GM12878 (cell line): ENCODE measurements around the gene GCNT2. TPM values are rescaled to one million over a fixed set of nuclear protein-coding genes. Genes with fewer than 3 reads are reported as not detected.
A peak's percentile ranks its signal among the peaks of the same experiment; 100 is the strongest.
"Not testable (repeated sequence)": the region's sequence is repeated elsewhere in the genome, so short reads cannot be mapped to it uniquely, and the experiment has no call there.

Experiments used
- ATAC-seq: fragments of 200-7000 bp; cut with Tn5 transposase; 3 replicates; pipeline ENCODE4 v1.9.1; 2020; ENCODE audit warnings: mild to moderate bottlenecking, moderate library complexity
- BruUV-seq: library from RNA; stranded (reverse); fragments of 400-500 nt; replicated peaks from 2 replicates; lab custom pipeline; 2021; lab: Mats Ljungman, UMichigan
- CTCF ChIA-PET: fragments of 300-600 bp; sonication (Branson Sonifier 250); formaldehyde crosslinking; extraction: SDS; loops from one replicate; lab custom pipeline; 2021; ENCODE audit warnings: inconsistent platforms; lab: Yijun Ruan, JAX
- POLR2A ChIA-PET: fragments of 350-600 bp; formaldehyde crosslinking; extraction: SDS; loops from one replicate; lab custom pipeline; 2021; ENCODE audit warnings: inconsistent platforms; lab: Charles Lee
- RAD21 ChIA-PET: fragments of 300-600 bp; sonication (Branson Sonifier 250); formaldehyde crosslinking; loops from one replicate; lab custom pipeline; 2023; ENCODE audit warnings: antibody characterized with exemption; ENCODE audit not compliant: unreplicated experiment; lab: Charles Lee
- SMC1A ChIA-PET: fragments of 300-600 bp; sonication (Branson Sonifier 250); formaldehyde crosslinking; loops from one replicate; lab custom pipeline; 2023; ENCODE audit not compliant: unreplicated experiment, uncharacterized antibody; lab: Charles Lee
- DNase-seq: peaks from one replicate; pipeline ENCODE4 v3.0.0-alpha.2; 2011; ENCODE audit warnings: low read depth, low spot score
- FAIRE-seq: peaks from 3 replicates; lab custom pipeline; 2011; peaks lifted over from hg19 to GRCh38; lab: Jason Lieb, UNC
- H2AFZ ChIP-seq: 2 replicates; pipeline ENCODE4 v1.6.0; 2011; ENCODE audit warnings: low read depth, low read length, control low read depth; ENCODE audit not compliant: control insufficient read depth
- H3K27ac ChIP-seq: 2 replicates; pipeline ENCODE4 v1.5.1; 2011; ENCODE audit warnings: control low read depth; ENCODE audit not compliant: control insufficient read depth, insufficient read depth
- H3K27me3 ChIP-seq, 2 experiments: replicated peaks in 1 of 2; 2 replicates each; pipeline versions ENCODE4 v1.6.0 to v1.6.1; 2011; ENCODE audit warnings: low read length in 1 of 2; ENCODE audit not compliant: control insufficient read depth in 2 of 2, insufficient read depth in 2 of 2
- H3K36me3 ChIP-seq, 2 experiments: 2 replicates each; pipeline ENCODE4 v1.5.1; 2011; ENCODE audit warnings: low read length in 1 of 2; ENCODE audit not compliant: control insufficient read depth in 2 of 2, insufficient read depth in 2 of 2
- H3K4me1 ChIP-seq: 2 replicates; pipeline ENCODE4 v1.6.1; 2011; ENCODE audit warnings: mild to moderate bottlenecking, low read length, moderate library complexity, mixed read lengths; ENCODE audit not compliant: control insufficient read depth, insufficient read depth
- H3K4me2 ChIP-seq: 2 replicates; pipeline ENCODE4 v1.6.0; 2011; ENCODE audit warnings: control low read depth; ENCODE audit not compliant: control insufficient read depth, insufficient read depth
- H3K4me3 ChIP-seq: fragments of 200-600 bp; sonication (generic); 2 replicates; pipeline ENCODE4 v1.5.1; 2016
- H3K79me2 ChIP-seq: 2 replicates; pipeline ENCODE4 v1.6.0; 2011; ENCODE audit warnings: low read length; ENCODE audit not compliant: control insufficient read depth, insufficient read depth
- H3K9ac ChIP-seq: 2 replicates; pipeline ENCODE4 v1.8.0; 2011; ENCODE audit warnings: low read length, control low read depth, mixed read lengths; ENCODE audit not compliant: control insufficient read depth, insufficient read depth
- H3K9me3 ChIP-seq: replicated peaks from 3 replicates; pipeline ENCODE4 v1.5.1; 2011; ENCODE audit warnings: mild to moderate bottlenecking, low read length; ENCODE audit not compliant: control insufficient read depth, insufficient read depth
- H4K20me1 ChIP-seq: 2 replicates; pipeline ENCODE4 v1.6.0; 2011; ENCODE audit not compliant: control insufficient read depth, insufficient read depth
- NFYB ChIP-seq: IDR thresholded peaks from 2 replicates; pipeline ENCODE4 v1.6.1; 2011; ENCODE audit warnings: low read depth, mild to moderate bottlenecking, low read length, improper control_type of control experiment, moderate library complexity; ENCODE audit not compliant: insufficient read depth
- TARDBP ChIP-seq: IDR thresholded peaks from 2 replicates; pipeline ENCODE4 v1.6.1; 2016; ENCODE audit warnings: borderline replicate concordance
- ZNF24 ChIP-seq: fragments of 450-650 bp; IDR thresholded peaks from 2 replicates; pipeline ENCODE4 v1.6.1; 2017; ENCODE audit warnings: antibody characterized with exemption, mild to moderate bottlenecking
- WGBS: methylation state at CpG from one replicate; pipeline ENCODE4 v1.1.6; 2016; ENCODE audit warnings: low lambda C conversion rate; ENCODE audit not compliant: insufficient replicate concordance, insufficient coverage; ENCODE audit errors: missing lambda C conversion rate; 5-methylcytosine and 5-hydroxymethylcytosine counted together
- in situ Hi-C: fragments of 300-500 bp; cut with MboI; formaldehyde crosslinking; loops from 9 replicates; pipeline ENCODE4 v1.14.3; 2018; ENCODE audit warnings: mixed read lengths
- intact Hi-C: fragments of 100-400 bp; cut with micrococcal nuclease; formaldehyde crosslinking; loops from one replicate; pipeline ENCODE4 v1.14.2; 2022; ENCODE audit not compliant: unreplicated experiment
- polyA plus RNA-seq, 11 experiments: library from polyadenylated mRNA; depleted of rRNA in 4 of 11; unstranded in 6 of 11; stranded (reverse) in 5 of 11; fragments of >200 nt; fragmentation: Nextera tagmentation in 4 of 11; fragmentation: Illumina TruSeq in 1 of 11; extraction: Ambion mirVana in 4 of 11; extraction: Trizol in 1 of 11; gene quantifications; 1 replicate in 1 of 11; 2 replicates in 10 of 11; pipeline versions ENCODE4 v1.2.1 to v1.2.3, GENCODE V29; 2011 to 2016; ENCODE audit warnings: inconsistent platforms in 2 of 11, missing spikeins in 2 of 11, low read depth in 1 of 11
- total RNA-seq, 4 experiments: library from RNA; depleted of rRNA in 3 of 4; stranded (reverse); fragments of >200 nt in 3 of 4; fragmentation: Illumina TruSeq in 1 of 4; extraction: Trizol in 1 of 4; gene quantifications; 2 replicates each; pipeline versions ENCODE4 v1.2.1 to v1.2.3, GENCODE V29; 2013 to 2021
- TF ChIP-seq, protein P1 (sequence below): fragments of 450-650 bp; IDR thresholded peaks from 2 replicates; pipeline ENCODE4 v1.6.1; 2017; ENCODE audit warnings: borderline replicate concordance
- TF ChIP-seq, protein P2 (sequence below): fragments of 450-650 bp; IDR thresholded peaks from 2 replicates; pipeline ENCODE4 v1.6.1; 2016; ENCODE audit warnings: mild to moderate bottlenecking
- TF ChIP-seq, protein P3 (sequence below): fragments of 450-650 bp; IDR thresholded peaks from 2 replicates; pipeline ENCODE4 v1.6.1; 2017; ENCODE audit warnings: antibody characterized with exemption, mild to moderate bottlenecking, moderate library complexity

Gene GCNT2
- total and polyA plus RNA-seq, 10 of the 15 experiments (the other 5 are each of a cell fraction or from before 2014, with no cell fraction given): 5.0 to 21.6 (median 11.9) TPM

DNA sequence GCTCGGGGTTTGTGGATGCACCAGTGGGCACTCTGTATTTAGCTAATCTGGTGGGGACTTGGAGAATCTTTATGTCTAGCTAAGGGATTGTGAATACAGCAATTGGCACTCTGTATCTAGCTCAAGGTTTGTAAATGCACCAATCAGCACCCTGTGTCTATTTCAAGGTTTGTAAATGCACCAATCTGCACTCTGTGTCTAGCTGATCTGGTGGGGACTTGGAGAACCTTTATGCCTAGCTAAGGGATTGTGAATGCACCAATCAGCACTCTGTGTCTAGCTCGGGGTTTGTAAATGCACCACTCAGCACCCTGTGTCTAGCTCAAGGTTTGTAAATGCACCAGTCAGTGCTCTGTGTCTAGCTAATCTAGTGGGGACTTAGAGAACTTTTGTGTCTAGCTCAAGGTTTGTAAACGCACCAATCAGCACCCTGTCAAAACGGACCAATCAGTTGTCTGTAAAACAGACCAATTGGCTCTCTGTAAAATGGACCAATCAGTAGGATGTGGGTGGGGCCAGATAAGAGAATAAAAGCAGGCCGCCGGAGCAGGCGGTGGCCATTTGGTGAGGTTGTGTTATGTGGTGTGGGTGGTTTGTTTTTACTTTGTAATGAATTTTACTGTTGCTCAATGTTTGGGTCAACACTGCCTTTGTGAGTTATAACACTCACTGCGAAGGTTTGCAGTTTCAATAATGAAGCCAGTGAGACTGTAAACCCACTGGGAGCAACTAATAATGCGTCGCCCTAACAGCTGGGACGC lies 139.5 kb downstream of the GCNT2 start:
- H3K27me3 ChIP-seq, H3K4me1 ChIP-seq, intact Hi-C loops, ATAC-seq, H3K4me3 ChIP-seq, H3K9me3 ChIP-seq, H3K4me2 ChIP-seq, BruUV-seq, H3K9ac ChIP-seq: not testable (repeated sequence)
- ChIA-PET POLR2A (interaction anchor here (1.1 kb wide), 1 partner anchor 34 kb away, joined by 3 read pairs; the partner anchor contains the start of genes C6orf52 and PAK1IP1), RAD21 (interaction anchor here (1.0 to 1.4 kb wide), 3 partner anchors 23 to 29 kb away, joined by 4 to 6 read pairs (median 4); no protein-coding TSS in a partner anchor)
- WGBS: 66% methylated on average over 11 of the region's 11 CpGs
- TF ChIP-seq NFYB: peak; percentile 23; the same call in 1 of the 2 replicates
- TF ChIP-seq, all 136 proteins: peak for 1; not testable (repeated sequence) for 135
- FAIRE-seq, H3K36me3 ChIP-seq, in situ Hi-C loops, H4K20me1 ChIP-seq, H3K79me2 ChIP-seq, H3K27ac ChIP-seq, DNase-seq, H2AFZ ChIP-seq: not testable (repeated sequence)
- CTCF ChIA-PET: interaction anchor here (0.8 to 1.1 kb wide), 2 partner anchors 9 to 182 kb away, joined by 3 read pairs; no protein-coding TSS in a partner anchor
- SMC1A ChIA-PET: interaction anchor here (1.1 to 1.9 kb wide), 4 partner anchors 16 to 68 kb away, joined by 3 to 4 read pairs (median 3); no protein-coding TSS in a partner anchor

DNA sequence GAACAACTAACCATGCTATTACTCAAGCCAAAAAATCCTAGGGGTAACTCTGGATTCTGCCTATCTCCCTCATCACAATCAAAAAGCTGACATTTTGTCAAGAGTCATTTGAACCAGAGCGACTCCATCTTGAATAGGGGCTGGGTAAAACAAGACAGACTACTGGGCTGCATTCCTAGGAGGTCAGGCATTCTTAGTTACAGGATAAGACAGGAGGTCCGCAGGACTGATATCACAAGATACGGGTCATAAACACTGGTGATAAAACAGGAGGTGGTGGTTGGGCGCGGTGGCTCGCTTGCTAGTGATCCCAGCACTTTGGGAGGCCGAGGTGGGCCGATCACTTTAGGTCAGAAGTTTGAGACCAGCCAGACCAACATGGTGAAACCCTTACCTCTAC lies 141.1 kb downstream of the GCNT2 start:
- H4K20me1 ChIP-seq: no peaks in the 10 kb centered on the region
- ChIA-PET SMC1A (no interaction called here), POLR2A (no interaction called here), RAD21 (no interaction called here), CTCF (no interaction called here)
- no peak for ATAC-seq
- BruUV-seq: no TSS peak
- 74% methylated on average over 8 of the region's 8 CpGs for WGBS
- TF ChIP-seq TARDBP (no peak), ZNF24 (no peak)
- TF ChIP-seq, protein P1, sequence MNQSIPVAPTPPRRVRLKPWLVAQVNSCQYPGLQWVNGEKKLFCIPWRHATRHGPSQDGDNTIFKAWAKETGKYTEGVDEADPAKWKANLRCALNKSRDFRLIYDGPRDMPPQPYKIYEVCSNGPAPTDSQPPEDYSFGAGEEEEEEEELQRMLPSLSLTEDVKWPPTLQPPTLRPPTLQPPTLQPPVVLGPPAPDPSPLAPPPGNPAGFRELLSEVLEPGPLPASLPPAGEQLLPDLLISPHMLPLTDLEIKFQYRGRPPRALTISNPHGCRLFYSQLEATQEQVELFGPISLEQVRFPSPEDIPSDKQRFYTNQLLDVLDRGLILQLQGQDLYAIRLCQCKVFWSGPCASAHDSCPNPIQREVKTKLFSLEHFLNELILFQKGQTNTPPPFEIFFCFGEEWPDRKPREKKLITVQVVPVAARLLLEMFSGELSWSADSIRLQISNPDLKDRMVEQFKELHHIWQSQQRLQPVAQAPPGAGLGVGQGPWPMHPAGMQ: no peak
- TF ChIP-seq, protein P2, sequence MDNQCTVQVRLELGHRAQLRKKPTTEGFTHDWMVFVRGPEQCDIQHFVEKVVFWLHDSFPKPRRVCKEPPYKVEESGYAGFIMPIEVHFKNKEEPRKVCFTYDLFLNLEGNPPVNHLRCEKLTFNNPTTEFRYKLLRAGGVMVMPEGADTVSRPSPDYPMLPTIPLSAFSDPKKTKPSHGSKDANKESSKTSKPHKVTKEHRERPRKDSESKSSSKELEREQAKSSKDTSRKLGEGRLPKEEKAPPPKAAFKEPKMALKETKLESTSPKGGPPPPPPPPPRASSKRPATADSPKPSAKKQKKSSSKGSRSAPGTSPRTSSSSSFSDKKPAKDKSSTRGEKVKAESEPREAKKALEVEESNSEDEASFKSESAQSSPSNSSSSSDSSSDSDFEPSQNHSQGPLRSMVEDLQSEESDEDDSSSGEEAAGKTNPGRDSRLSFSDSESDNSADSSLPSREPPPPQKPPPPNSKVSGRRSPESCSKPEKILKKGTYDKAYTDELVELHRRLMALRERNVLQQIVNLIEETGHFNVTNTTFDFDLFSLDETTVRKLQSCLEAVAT: no peak
- TF ChIP-seq, protein P3, sequence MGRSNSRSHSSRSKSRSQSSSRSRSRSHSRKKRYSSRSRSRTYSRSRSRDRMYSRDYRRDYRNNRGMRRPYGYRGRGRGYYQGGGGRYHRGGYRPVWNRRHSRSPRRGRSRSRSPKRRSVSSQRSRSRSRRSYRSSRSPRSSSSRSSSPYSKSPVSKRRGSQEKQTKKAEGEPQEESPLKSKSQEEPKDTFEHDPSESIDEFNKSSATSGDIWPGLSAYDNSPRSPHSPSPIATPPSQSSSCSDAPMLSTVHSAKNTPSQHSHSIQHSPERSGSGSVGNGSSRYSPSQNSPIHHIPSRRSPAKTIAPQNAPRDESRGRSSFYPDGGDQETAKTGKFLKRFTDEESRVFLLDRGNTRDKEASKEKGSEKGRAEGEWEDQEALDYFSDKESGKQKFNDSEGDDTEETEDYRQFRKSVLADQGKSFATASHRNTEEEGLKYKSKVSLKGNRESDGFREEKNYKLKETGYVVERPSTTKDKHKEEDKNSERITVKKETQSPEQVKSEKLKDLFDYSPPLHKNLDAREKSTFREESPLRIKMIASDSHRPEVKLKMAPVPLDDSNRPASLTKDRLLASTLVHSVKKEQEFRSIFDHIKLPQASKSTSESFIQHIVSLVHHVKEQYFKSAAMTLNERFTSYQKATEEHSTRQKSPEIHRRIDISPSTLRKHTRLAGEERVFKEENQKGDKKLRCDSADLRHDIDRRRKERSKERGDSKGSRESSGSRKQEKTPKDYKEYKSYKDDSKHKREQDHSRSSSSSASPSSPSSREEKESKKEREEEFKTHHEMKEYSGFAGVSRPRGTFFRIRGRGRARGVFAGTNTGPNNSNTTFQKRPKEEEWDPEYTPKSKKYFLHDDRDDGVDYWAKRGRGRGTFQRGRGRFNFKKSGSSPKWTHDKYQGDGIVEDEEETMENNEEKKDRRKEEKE: no peak
- H2AFZ ChIP-seq: no peak overlapping the region
- no peaks in the 10 kb centered on the region for H3K27me3 ChIP-seq
- no peaks in the 10 kb centered on the region for H3K79me2 ChIP-seq
- in situ Hi-C loops (no loop called here), intact Hi-C loops (no loop called here)
- no peak overlapping the region for H3K4me2 ChIP-seq
- FAIRE-seq: no peak
- no peaks in the 10 kb centered on the region for H3K36me3 ChIP-seq
- no peak overlapping the region for H3K9ac ChIP-seq
- no peak overlapping the region for H3K27ac ChIP-seq
- H3K4me1 ChIP-seq: no peaks in the 10 kb centered on the region
- no peak overlapping the region for H3K4me3 ChIP-seq
- H3K9me3 ChIP-seq: no peaks in the 10 kb centered on the region; the same call in 2 of the 3 replicates
- no peak for DNase-seq
